HG03442 (cell line): ENCODE results near the gene RUVBL2.
"Not testable (repeated sequence)": the region's sequence is repeated elsewhere in the genome, so short reads cannot be mapped to it uniquely, and the experiment has no call there.

Experiments used
- ATAC-seq: cut with Tn5 transposase; IDR thresholded peaks from one replicate; pipeline ENCODE4 v1.9.1; 2021; ENCODE audit warnings: mild to moderate bottlenecking, moderate library complexity; ENCODE audit not compliant: unreplicated experiment

RUVBL2 gene

DNA sequence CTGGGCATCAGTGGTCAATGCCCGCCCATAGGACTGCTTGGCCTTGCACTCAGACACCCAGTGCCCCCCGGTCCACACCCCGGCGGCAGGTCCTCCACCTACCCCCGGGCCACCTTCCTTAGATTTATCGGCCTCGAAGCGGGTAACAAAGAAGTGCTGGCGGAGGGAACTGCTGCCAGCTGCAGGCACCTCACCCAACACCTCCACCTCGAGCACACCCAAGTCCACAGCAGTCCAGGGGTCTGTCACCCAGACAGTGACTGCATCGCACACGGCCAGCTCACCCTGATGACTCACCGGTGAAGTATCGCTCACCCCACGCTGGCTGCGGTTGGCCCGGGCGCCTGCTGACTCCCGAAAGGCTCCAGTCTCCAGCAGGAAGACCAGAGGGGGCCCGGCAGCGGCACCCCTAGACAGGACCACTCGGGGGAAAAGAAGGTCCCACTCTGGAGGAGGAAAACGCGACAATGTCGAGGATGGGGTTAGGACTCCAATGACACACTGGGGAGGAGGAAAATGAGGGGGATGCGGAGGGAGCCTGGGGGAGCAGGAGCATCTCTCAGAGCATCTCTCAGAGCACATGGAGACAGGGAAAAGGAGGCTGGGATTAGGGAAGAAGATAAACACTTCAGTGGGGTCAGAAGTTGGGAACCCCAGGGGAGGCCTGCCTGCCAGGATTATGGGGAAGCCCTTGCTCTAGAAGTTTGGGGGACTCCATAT, 45.0 kb downstream of the RUVBL2 start:
- ATAC-seq, result not testable (repeated sequence)

DNA sequence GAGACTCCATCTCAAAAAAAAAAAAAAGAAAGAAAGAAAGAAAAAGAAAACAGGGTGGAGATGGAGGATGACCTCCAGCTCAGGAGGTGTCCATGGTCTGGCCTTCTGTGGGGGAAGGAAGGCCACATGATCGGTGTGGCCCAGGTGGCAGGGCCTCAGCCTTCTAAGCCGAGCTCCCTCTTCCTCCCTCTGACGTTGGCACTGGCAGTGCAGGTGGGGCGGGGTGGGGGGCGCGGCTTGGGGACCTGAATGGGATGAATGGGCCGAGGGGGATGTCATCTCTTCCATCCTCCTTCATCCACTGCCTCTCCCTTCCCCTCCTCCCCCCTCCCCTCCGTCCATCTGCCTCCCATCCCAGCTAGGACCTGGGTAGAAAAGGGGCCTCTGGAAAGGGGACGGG, 46.0 kb downstream of the RUVBL2 start:
- ATAC-seq, result not testable (repeated sequence)

GRCh38 chr19:49042177-49042576, 48.5 kb downstream of the RUVBL2 start:
- ATAC-seq, result no peak

- not testable (repeated sequence) for ATAC-seq
Measured at GRCh38 chr19:49042666-49043065, 49.0 kb downstream of the RUVBL2 start.

GRCh38 chr19:49043548-49043947, 49.9 kb downstream of the RUVBL2 start, which contains the start of gene CGB5:
TSS of gene CGB5 (plus strand) at chr19:49043848. CDS start at chr19:49044210, 362 bp downstream.
- not testable (repeated sequence) for ATAC-seq

- ATAC-seq, result not testable (repeated sequence)
Measured at GRCh38 chr19:49049011-49049410, 55.3 kb downstream of the RUVBL2 start, which contains the start of gene CGB8. TSS of gene CGB8 (minus strand) at chr19:49049111. CDS start at chr19:49048739, 372 bp downstream.

- ATAC-seq, result not testable (repeated sequence)
Measured at GRCh38 chr19:49049834-49050233, 56.1 kb downstream of the RUVBL2 start.

GRCh38 chr19:49050376-49051033, 56.8 kb downstream of the RUVBL2 start:
- not testable (repeated sequence) for ATAC-seq

GRCh38 chr19:49056101-49056901, 62.6 kb downstream of the RUVBL2 start:
- ATAC-seq, result no peak

- not testable (repeated sequence) for ATAC-seq
Measured at GRCh38 chr19:49056902-49057596, 63.4 kb downstream of the RUVBL2 start.

- ATAC-seq, result no peak
Measured at GRCh38 chr19:49057636-49058234, 64.0 kb downstream of the RUVBL2 start, which contains the start of gene CGB7. TSS of gene CGB7 (minus strand) at chr19:49057749. CDS start at chr19:49055375, 2,374 bp downstream.

GRCh38 chr19:49058562-49058961, 64.9 kb downstream of the RUVBL2 start:
- no peak for ATAC-seq

DNA sequence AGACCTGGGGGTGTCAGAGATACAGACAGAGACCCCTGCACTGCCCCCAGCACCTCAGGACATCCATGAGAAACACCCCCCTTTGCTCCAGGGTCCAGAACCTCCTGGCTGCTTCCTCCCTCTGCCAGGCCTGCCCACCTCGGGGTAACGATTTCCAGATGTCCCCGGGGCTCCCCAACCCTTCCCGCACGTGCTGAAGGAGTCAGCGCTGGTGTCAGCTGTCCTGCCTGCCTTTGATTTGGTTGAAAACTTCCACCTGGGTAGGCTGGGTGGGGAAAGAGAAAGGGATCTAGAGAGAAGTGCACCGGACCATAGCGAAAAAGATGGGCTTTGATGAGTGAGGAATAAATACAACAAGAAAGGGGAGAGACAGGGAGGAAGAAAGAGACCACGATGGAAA, 65.4 kb downstream of the RUVBL2 start:
- ATAC-seq, result no peak

DNA sequence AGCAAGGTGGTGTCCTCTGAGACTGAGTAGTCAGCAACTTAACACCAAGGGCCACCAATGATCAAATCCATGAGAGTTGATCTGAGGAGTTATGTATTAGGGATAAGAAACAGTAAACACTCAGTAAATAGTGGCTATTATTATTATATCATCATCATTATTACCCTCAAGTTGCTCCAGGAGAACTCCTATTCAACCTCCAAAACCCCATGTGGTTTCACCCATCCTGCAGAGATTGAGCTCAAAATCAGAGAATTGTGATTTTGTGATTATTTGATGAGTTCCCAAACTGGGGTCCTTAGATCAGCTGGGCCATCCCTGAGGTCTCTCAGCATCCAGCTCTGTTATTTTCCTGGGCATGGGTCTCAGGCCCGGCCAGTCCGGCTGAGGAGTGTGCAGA, 67.3 kb downstream of the RUVBL2 start:
- ATAC-seq, result no peak

DNA sequence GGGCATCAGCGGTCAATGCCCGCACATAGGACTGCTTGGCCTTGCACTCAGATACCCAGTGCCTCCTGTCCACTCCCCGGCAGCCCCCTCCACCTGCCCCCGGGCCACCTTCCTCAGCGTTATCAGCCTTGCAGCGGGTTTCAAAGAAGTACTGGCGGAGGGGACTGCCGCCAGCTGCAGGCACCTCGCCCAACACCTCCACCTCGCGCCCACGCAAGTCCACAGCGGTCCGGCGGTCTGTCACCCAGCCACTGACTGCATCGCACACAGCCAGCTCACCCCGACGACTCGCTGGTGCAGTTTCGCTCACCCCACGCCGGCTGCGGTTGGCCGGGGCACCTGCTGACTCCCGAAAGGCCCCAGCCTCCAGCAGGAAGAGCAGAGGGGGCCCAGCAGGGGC, 67.8 kb downstream of the RUVBL2 start:
- no peak for ATAC-seq

DNA sequence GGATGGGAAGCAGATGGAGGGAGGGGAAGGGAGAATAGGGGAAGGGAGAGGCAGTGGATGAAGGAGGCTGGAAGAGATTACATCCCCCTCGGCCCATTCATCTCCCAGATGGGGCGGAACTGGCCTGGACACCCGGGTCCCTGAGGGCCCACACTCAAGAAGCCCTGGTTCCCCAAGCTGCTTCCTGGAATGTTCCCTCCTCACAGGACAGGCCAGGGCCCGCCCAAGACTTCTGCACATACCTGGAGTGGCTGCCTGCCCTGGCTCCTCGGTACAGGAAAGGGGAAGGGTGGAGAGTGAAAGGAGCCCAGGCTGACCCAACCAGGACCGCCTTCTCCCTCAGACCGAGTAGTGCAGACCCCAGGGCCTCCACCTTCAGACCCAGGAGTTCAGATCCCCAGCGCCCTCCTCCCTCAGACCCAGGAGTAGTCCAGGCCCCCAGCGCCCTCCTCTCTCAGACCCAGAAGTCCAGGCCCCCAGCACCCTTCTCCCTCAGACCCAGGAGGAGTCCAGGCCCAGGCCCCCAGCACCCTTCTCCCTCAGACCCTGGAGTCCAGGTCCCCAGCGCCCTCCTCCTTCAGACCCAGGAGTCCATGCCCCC, 70.4 kb downstream of the RUVBL2 start:
- no peak for ATAC-seq

DNA sequence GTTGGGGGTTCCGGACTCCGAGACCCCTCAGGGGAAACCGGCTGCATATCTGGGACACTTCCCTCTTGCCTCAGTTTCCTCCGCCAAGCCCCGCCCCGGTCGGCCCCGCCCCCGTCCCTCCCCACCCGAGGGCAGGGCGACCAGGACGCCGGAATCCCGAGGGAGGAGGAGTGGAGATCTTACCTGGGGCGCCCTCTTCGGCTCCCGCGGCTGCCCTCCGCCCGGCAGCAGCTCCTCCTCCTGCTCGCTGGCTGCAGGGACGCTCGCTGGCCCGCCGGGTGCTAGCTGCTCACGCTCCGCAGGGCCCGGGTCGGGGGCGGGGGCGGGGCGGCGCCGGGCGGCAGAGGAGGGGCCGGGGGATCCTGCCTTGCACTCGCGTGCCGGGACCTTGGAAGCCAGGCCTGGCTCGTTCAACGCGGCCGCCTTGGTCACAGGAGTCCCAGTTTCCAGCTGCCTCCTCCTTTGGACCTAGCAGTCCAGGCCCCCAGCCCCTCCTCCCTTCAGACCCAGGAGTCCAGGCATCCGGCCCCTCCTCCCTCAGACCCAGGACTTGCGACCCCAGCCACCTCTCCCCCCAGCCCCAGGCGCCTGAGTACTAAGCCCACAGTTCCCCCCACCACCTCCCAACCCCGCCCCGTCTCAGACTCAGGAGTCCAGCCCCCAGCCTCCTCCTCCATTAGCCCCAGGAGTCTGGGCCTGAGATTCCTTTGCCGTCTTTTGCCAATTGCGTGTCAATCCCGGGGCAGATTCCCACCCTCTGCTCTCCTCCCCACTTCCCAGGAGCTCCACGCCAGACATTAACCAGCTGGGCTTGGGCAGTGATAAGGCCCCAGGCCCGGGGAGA, 71.3 kb downstream of the RUVBL2 start, which contains the start of gene NTF4:
Gene NTF4, minus strand, starts transcription at position 51 of the 844 bp plus-strand sequence. CDS start 2,821 bp downstream, outside the sequence.
- ATAC-seq, result no peak
